ENCODE results near the gene EDIL3.

DNA sequence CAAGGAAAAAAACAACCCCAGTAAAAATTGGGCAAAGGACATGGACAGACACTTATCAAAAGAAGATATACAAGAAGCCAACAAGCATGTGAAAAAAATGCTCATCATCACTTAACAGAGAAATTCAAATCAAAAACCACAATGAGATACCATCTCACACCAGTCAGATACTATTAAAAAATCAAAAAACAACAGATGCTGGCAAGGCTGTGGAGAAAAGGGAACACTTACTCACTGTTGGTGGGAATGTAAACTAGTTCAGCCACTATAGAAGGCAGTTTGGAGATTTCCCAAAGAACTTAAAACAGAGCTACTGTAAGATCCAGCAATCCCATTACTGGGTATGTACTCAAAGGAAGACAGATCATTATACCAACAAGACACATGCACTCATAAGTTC lies 157.4 kb downstream of the EDIL3 start:
- TF ChIP-seq POLR2A (IDR thresholded peaks at IDR 0.05): no peak
- TF ChIP-seq, protein P1, sequence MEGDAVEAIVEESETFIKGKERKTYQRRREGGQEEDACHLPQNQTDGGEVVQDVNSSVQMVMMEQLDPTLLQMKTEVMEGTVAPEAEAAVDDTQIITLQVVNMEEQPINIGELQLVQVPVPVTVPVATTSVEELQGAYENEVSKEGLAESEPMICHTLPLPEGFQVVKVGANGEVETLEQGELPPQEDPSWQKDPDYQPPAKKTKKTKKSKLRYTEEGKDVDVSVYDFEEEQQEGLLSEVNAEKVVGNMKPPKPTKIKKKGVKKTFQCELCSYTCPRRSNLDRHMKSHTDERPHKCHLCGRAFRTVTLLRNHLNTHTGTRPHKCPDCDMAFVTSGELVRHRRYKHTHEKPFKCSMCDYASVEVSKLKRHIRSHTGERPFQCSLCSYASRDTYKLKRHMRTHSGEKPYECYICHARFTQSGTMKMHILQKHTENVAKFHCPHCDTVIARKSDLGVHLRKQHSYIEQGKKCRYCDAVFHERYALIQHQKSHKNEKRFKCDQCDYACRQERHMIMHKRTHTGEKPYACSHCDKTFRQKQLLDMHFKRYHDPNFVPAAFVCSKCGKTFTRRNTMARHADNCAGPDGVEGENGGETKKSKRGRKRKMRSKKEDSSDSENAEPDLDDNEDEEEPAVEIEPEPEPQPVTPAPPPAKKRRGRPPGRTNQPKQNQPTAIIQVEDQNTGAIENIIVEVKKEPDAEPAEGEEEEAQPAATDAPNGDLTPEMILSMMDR (IDR thresholded peaks at IDR 0.05): no peak
- TF ChIP-seq POLR2AphosphoS5 (IDR thresholded peaks at IDR 0.05): no peak
- no peak for TF ChIP-seq EP300 (IDR thresholded peaks at IDR 0.05)

Data from gastroesophageal sphincter (tissue), 3 donors.